ENCODE results near the gene RP2.

The RP2 gene

GRCh38 chrX:46863072-46863471 is 26.2 kb downstream of the RP2 start:
- no peaks in the 10 kb centered on the region for H3K27me3 ChIP-seq (ENCODE audit: low read depth)
- H3K4me3 ChIP-seq, result no peak overlapping the region
- in situ Hi-C loops (cut with MboI; ENCODE audit: low sequenced_read_pairs), result no loop called here
- H3K4me1 ChIP-seq, result no peaks in the 10 kb centered on the region
- no peak for DNase-seq (ENCODE audit: low spot score in 2 of 2)
- no peaks in the 10 kb centered on the region for H3K9me3 ChIP-seq
- peaks cover 8% of the 10 kb centered on the region for H3K36me3 ChIP-seq (replicated peaks)

GRCh38 chrX:46864606-46865005 is 27.8 kb downstream of the RP2 start:
- in situ Hi-C loops (cut with MboI; ENCODE audit: low sequenced_read_pairs), result no loop called here
- DNase-seq (ENCODE audit: low spot score in 2 of 2), result no peak
- peaks cover 8% of the 10 kb centered on the region for H3K36me3 ChIP-seq (replicated peaks)
- H3K4me3 ChIP-seq, result no peak overlapping the region
- no peaks in the 10 kb centered on the region for H3K9me3 ChIP-seq
- H3K27me3 ChIP-seq (ENCODE audit: low read depth), result no peaks in the 10 kb centered on the region
- H3K4me1 ChIP-seq, result no peaks in the 10 kb centered on the region

- H3K27me3 ChIP-seq (ENCODE audit: low read depth), result no peaks in the 10 kb centered on the region
- peaks cover 8% of the 10 kb centered on the region for H3K36me3 ChIP-seq (replicated peaks)
- DNase-seq (ENCODE audit: low spot score in 2 of 2), result no peak
- no peaks in the 10 kb centered on the region for H3K4me1 ChIP-seq
- H3K9me3 ChIP-seq, result no peaks in the 10 kb centered on the region
- no peak overlapping the region for H3K4me3 ChIP-seq
- in situ Hi-C loops (cut with MboI; ENCODE audit: low sequenced_read_pairs), result no loop called here
Observed at GRCh38 chrX:46865281-46865680, 28.4 kb downstream of the RP2 start.

DNA sequence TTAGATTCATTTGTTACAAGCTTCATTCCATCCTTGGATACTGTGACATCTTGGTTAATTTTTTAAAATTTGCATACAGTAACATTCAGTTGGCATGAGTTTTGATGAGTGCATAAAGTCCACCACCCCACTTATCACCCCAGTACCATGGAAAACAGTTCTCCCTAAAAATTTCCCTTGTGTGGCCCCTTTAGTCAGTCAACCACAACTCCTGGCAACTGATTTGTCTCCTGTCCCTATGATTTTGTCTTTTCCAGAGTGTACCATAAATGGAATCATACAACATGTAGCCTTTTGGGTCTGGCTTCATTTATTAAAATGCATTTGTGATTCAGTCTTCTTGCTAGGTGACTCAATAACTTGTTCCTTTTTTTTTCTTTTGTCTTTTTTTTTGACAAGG is 29.9 kb downstream of the RP2 start:
- Histone ChIP-seq H3K36me3 (replicated peaks) (peaks cover 4% of the 10 kb centered on the region; the same call in 1 of the 2 replicates), H3K9me3 (no peaks in the 10 kb centered on the region), H3K4me1 (no peaks in the 10 kb centered on the region), H3K4me3 (no peak overlapping the region), H3K27me3 (ENCODE audit: low read depth) (no peaks in the 10 kb centered on the region)
- in situ Hi-C loops (cut with MboI; ENCODE audit: low sequenced_read_pairs), result no loop called here
- DNase-seq (ENCODE audit: low spot score in 2 of 2), result no peak

- DNase-seq (ENCODE audit: low spot score in 2 of 2), result no peak
- in situ Hi-C loops (cut with MboI; ENCODE audit: low sequenced_read_pairs), result no loop called here
- no peak overlapping the region for H3K4me3 ChIP-seq
Observed at GRCh38 chrX:46873746-46874145, 36.9 kb downstream of the RP2 start.

DNA sequence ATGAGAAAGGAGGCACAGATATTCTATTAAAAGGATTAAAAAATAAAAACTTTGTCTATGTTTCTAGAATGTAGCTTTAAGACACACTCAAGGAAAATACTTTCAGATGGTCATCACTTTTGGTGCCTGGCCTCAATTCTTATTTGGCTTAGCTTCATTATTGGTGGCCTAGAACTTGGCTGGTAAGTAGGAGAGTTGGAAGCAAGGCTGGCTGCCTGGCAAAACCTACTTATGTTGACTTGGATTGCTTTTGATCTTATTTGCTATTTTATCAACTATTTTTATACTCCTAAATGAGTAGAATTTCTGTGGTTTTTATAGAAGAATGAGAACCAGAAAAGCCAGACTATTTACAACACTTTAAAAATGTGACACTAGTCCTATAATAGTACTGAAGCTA is 40.1 kb downstream of the RP2 start:
- no peak for DNase-seq (ENCODE audit: low spot score in 2 of 2)
- H3K36me3 ChIP-seq (replicated peaks), result no peaks in the 10 kb centered on the region
- no peak overlapping the region for H3K4me3 ChIP-seq
- in situ Hi-C loops (cut with MboI; ENCODE audit: low sequenced_read_pairs), result no loop called here
- no peaks in the 10 kb centered on the region; the same call in 1 of the 2 replicates for H3K4me1 ChIP-seq
- H3K27me3 ChIP-seq (ENCODE audit: low read depth), result no peaks in the 10 kb centered on the region
- H3K9me3 ChIP-seq, result no peaks in the 10 kb centered on the region

More at GRCh38 chrX:46873746-46874145, 36.9 kb downstream of the RP2 start:
- no peaks in the 10 kb centered on the region for H3K36me3 ChIP-seq (replicated peaks)
- no peaks in the 10 kb centered on the region for H3K9me3 ChIP-seq
- no peaks in the 10 kb centered on the region; the same call in 1 of the 2 replicates for H3K4me1 ChIP-seq
- no peaks in the 10 kb centered on the region for H3K27me3 ChIP-seq (ENCODE audit: low read depth)

- no peaks in the 10 kb centered on the region for H3K36me3 ChIP-seq (replicated peaks)
- H3K27me3 ChIP-seq (ENCODE audit: low read depth), result no peaks in the 10 kb centered on the region
- in situ Hi-C loops (cut with MboI; ENCODE audit: low sequenced_read_pairs), result no loop called here
- no peak overlapping the region for H3K4me3 ChIP-seq
- H3K9me3 ChIP-seq, result no peaks in the 10 kb centered on the region
- H3K4me1 ChIP-seq, result peaks cover 5% of the 10 kb centered on the region; the same call in 1 of the 2 replicates
- DNase-seq (ENCODE audit: low spot score in 2 of 2), result peak; percentile 51 to 68
Observed at GRCh38 chrX:46882266-46882665, 45.4 kb downstream of the RP2 start.

GRCh38 chrX:46884799-46885198 is 48.0 kb downstream of the RP2 start:
- no peak for DNase-seq (ENCODE audit: low spot score in 2 of 2)
- in situ Hi-C loops (cut with MboI; ENCODE audit: low sequenced_read_pairs), result no loop called here
- Histone ChIP-seq H3K9me3 (no peaks in the 10 kb centered on the region), H3K27me3 (ENCODE audit: low read depth) (no peaks in the 10 kb centered on the region), H3K4me1 (peaks cover 5% of the 10 kb centered on the region; the same call in 1 of the 2 replicates), H3K36me3 (replicated peaks) (no peaks in the 10 kb centered on the region), H3K4me3 (no peak overlapping the region)

- DNase-seq (ENCODE audit: low spot score in 2 of 2), result no peak
- Histone ChIP-seq H3K27me3 (ENCODE audit: low read depth) (no peaks in the 10 kb centered on the region), H3K36me3 (replicated peaks) (no peaks in the 10 kb centered on the region), H3K9me3 (no peaks in the 10 kb centered on the region), H3K4me1 (no peaks in the 10 kb centered on the region; the same call in 1 of the 2 replicates), H3K4me3 (no peak overlapping the region)
- in situ Hi-C loops (cut with MboI; ENCODE audit: low sequenced_read_pairs), result no loop called here
Observed at GRCh38 chrX:46898207-46898606, 61.4 kb downstream of the RP2 start.

DNA sequence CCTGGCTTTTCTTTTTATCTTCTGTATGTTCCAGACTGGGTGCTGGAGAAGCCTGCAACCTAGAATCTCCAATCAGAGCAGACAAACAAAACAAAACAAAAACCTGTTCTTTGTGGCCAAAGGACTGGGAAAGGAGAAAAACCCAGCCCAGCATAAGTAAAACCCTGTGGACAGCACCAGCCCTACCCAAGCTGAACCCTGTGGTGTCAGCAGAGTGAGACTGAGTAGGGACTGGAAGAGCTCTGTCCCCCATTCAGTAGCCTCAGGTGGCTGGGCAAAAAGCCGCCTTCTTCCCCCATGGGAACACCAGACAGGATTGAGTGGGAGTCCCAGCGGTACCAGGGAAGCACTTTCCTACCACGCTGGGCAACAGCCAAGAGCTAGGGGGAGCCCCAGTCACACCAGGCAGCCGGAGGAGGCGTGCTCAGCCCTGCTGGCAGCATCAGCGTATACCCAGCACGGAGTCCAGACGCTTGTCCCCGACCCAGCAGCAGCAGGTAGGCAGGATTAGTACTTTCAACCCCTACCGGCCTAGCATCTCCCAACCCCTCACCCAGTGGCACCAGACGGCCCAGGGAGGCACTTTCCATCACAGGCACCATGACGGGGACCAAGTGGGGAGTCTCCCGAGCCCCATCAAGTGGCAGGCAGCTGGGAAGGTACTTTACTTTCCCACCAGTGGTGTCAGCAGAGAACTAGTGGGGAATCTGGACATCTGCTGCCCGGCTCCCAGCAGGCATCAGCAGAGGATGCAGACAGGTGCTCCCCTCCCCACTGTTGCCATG is 66.8 kb downstream of the RP2 start:
- in situ Hi-C loops (cut with MboI; ENCODE audit: low sequenced_read_pairs), result no loop called here
- DNase-seq (ENCODE audit: low spot score in 2 of 2), result peak; percentile 69 to 90
- Histone ChIP-seq H3K36me3 (replicated peaks) (no peaks in the 10 kb centered on the region), H3K27me3 (ENCODE audit: low read depth) (peaks cover 13% of the 10 kb centered on the region), H3K9me3 (no peaks in the 10 kb centered on the region), H3K4me3 (peak overlapping the region; percentile 34), H3K4me1 (peaks cover 2% of the 10 kb centered on the region; the same call in 1 of the 2 replicates)

GRCh38 chrX:46904626-46905025 is 67.8 kb downstream of the RP2 start:
- Histone ChIP-seq H3K4me1 (peaks cover 2% of the 10 kb centered on the region; the same call in 1 of the 2 replicates), H3K27me3 (ENCODE audit: low read depth) (peaks cover 21% of the 10 kb centered on the region), H3K4me3 (no peak overlapping the region), H3K9me3 (no peaks in the 10 kb centered on the region), H3K36me3 (replicated peaks) (no peaks in the 10 kb centered on the region)
- in situ Hi-C loops (cut with MboI; ENCODE audit: low sequenced_read_pairs), result no loop called here
- DNase-seq (ENCODE audit: low spot score in 2 of 2), result no peak

GRCh38 chrX:46910415-46910814 is 73.6 kb downstream of the RP2 start:
- Histone ChIP-seq H3K9me3 (no peaks in the 10 kb centered on the region), H3K4me3 (no peak overlapping the region), H3K4me1 (peaks cover 7% of the 10 kb centered on the region), H3K27me3 (ENCODE audit: low read depth) (peaks cover 21% of the 10 kb centered on the region), H3K36me3 (replicated peaks) (no peaks in the 10 kb centered on the region)
- DNase-seq (ENCODE audit: low spot score in 2 of 2), result no peak
- in situ Hi-C loops (cut with MboI; ENCODE audit: low sequenced_read_pairs), result loop anchor here (10.0 kb wide), 1 partner anchor 114 kb away; no protein-coding TSS in a partner anchor

- H3K4me3 ChIP-seq, result peak within 1 kb of the TSS; percentile 70
- H3K9me3 ChIP-seq, result no peaks in the 10 kb centered on the region
- peaks cover 17% of the 10 kb centered on the region for H3K27me3 ChIP-seq (ENCODE audit: low read depth)
- H3K4me1 ChIP-seq, result peaks cover 7% of the 10 kb centered on the region
- in situ Hi-C loops (cut with MboI; ENCODE audit: low sequenced_read_pairs), result loop anchor here (10.0 kb wide), 1 partner anchor 113 kb away; no protein-coding TSS in a partner anchor
- peak; percentile 90 to 93 for DNase-seq (ENCODE audit: low spot score in 2 of 2)
- H3K36me3 ChIP-seq (replicated peaks), result no peaks in the 10 kb centered on the region
Observed at GRCh38 chrX:46912098-46912602, 75.3 kb downstream of the RP2 start, which contains the start of gene JADE3. JADE3 (plus strand) TSS chrX:46912421; CDS start chrX:46984895, 72,474 bp downstream.

Data from HAP-1 (cell line).